SK-N-DZ (cell line): ENCODE data around the gene NSG1.
"Not testable (repeated sequence)": the region's sequence is repeated elsewhere in the genome, so short reads cannot be mapped to it uniquely, and the experiment has no call there.

Experiments
- DNase-seq: peaks from one replicate; pipeline ENCODE4 v3.0.0-alpha.2; 2015; ENCODE audit warnings: low spot score

Gene NSG1

GRCh38 chr4:4415806-4416805 is 29.2 kb downstream of the NSG1 start:
- no peak for DNase-seq

- DNase-seq, result no peak
Measured at GRCh38 chr4:4416981-4417380, 30.1 kb downstream of the NSG1 start.

GRCh38 chr4:4417886-4418285 is 31.0 kb downstream of the NSG1 start:
- DNase-seq, result no peak

- no peak for DNase-seq
Measured at GRCh38 chr4:4418676-4419390, 31.9 kb downstream of the NSG1 start.

- no peak for DNase-seq
Measured at GRCh38 chr4:4419896-4420295, 33.0 kb downstream of the NSG1 start.

- DNase-seq, result no peak
Measured at GRCh38 chr4:4420421-4420820, 33.5 kb downstream of the NSG1 start.

- no peak for DNase-seq
Measured at GRCh38 chr4:4421356-4421755, 34.5 kb downstream of the NSG1 start.

GRCh38 chr4:4422117-4422516 is 35.2 kb downstream of the NSG1 start:
- DNase-seq, result not testable (repeated sequence)

- no peak for DNase-seq
Measured at GRCh38 chr4:4422856-4423499, 36.1 kb downstream of the NSG1 start.

GRCh38 chr4:4423706-4424498 is 37.0 kb downstream of the NSG1 start:
- DNase-seq, result no peak

GRCh38 chr4:4424499-4425115 is 37.7 kb downstream of the NSG1 start:
- DNase-seq, result no peak

- no peak for DNase-seq
Measured at GRCh38 chr4:4425119-4425690, 38.3 kb downstream of the NSG1 start.

GRCh38 chr4:4425696-4426095 is 38.8 kb downstream of the NSG1 start:
- no peak for DNase-seq

- DNase-seq, result no peak
Measured at GRCh38 chr4:4426511-4427120, 39.7 kb downstream of the NSG1 start.

GRCh38 chr4:4427121-4427870 is 40.4 kb downstream of the NSG1 start:
- no peak for DNase-seq

GRCh38 chr4:4427886-4428285 is 41.0 kb downstream of the NSG1 start:
- no peak for DNase-seq

GRCh38 chr4:4428966-4429875 is 42.3 kb downstream of the NSG1 start:
- DNase-seq, result no peak

GRCh38 chr4:4430492-4431195 is 43.7 kb downstream of the NSG1 start:
- peak; percentile 66 for DNase-seq
